Tibial nerve (tissue), 4 donors: ENCODE results near the gene KAT6B.

Source experiments
- EP300 ChIP-seq, 2 donors: sonication (generic); formaldehyde crosslinking; IDR thresholded peaks; one replicate each; pipeline ENCODE4 v1.6.1; 2017; ENCODE audit warnings: antibody characterized with exemption in 2 of 2, mild to moderate bottlenecking in 1 of 2
- TF ChIP-seq, protein P1 (sequence below), 5 experiments: fragments of 200-600 bp in 3 of 5; fragments of 450-650 bp in 2 of 5; sonication (generic) in 3 of 5; IDR thresholded peaks; one replicate each; pipeline ENCODE4 v1.5.1; 2016 to 2019; ENCODE audit warnings: antibody characterized with exemption in 5 of 5, mild to moderate bottlenecking in 3 of 5, moderate library complexity in 2 of 5

DNA sequence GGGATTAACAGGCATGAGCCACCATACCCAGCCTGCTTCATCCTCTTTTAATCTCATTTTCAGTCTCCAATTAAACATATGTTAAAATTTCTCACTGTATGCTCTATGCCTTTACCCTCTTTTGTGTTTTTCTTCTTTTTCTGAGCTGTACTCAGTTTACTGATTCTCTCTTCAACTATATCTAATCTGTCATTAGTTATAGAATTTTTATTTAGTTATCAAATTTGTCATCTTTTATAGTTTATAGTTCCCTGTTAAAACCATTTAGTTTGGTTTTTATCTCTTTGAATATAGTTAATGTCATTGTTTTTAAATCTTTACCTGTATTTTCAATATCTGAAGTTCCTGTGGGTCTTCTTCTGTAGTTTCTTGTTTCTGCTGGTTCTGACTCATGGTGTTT, 93.3 kb downstream of the KAT6B start:
- TF ChIP-seq EP300 (IDR thresholded peaks at IDR 0.05) = no peak
- TF ChIP-seq, protein P1, sequence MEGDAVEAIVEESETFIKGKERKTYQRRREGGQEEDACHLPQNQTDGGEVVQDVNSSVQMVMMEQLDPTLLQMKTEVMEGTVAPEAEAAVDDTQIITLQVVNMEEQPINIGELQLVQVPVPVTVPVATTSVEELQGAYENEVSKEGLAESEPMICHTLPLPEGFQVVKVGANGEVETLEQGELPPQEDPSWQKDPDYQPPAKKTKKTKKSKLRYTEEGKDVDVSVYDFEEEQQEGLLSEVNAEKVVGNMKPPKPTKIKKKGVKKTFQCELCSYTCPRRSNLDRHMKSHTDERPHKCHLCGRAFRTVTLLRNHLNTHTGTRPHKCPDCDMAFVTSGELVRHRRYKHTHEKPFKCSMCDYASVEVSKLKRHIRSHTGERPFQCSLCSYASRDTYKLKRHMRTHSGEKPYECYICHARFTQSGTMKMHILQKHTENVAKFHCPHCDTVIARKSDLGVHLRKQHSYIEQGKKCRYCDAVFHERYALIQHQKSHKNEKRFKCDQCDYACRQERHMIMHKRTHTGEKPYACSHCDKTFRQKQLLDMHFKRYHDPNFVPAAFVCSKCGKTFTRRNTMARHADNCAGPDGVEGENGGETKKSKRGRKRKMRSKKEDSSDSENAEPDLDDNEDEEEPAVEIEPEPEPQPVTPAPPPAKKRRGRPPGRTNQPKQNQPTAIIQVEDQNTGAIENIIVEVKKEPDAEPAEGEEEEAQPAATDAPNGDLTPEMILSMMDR (IDR thresholded peaks at IDR 0.05) = no peak
